Retina (tissue), 1 donor: ENCODE results near the gene OSER1.

Experiments used
- DNase-seq: peaks from one replicate; pipeline ENCODE4 v3.0.0-alpha.2; 2016

Gene OSER1

GRCh38 chr20:44223721-44224120 lies 13.2 kb upstream of the OSER1 start:
- DNase-seq = no peak

DNA sequence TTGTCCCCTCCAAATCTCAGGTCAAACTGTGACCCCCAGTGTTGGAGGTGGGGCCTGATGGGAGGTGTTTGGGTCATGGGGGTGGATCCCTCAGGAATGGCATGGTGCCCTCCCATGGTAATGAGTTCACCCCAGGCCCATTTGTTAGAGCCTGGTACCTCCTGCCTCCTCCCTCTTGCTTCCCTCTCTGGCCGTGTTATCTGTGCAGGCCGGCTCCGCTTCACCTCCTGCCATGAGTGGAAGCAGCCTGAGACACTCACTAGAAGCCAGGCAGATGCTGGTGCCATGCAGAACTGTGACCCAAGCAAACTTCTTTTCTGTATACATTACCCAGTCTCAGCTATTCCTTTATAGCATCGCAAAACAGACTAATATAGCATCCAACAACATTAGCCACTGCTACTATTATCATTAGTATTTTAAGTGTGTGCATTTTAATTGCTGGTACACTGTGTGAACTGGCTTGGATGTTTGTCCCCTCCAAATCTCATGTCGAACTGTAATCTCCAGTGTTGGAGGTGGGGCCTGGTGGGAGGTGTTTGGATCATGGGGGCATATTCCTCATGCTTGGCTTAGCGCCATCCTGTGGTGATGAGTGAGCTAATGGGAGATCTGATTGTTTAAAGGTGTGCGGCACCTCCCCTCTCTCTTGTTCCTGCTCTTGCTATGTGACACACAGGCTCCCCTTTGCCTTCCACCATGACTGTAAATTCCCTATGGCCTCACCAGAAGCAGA lies 12.2 kb upstream of the OSER1 start:
- DNase-seq = no peak

GRCh38 chr20:44222027-44222426 lies 11.5 kb upstream of the OSER1 start:
- no peak for DNase-seq

GRCh38 chr20:44221368-44221954 lies 10.9 kb upstream of the OSER1 start:
- DNase-seq = no peak

- no peak for DNase-seq
These were observed 9.2 kb upstream of the OSER1 start for GRCh38 chr20:44219791-44220190.

DNA sequence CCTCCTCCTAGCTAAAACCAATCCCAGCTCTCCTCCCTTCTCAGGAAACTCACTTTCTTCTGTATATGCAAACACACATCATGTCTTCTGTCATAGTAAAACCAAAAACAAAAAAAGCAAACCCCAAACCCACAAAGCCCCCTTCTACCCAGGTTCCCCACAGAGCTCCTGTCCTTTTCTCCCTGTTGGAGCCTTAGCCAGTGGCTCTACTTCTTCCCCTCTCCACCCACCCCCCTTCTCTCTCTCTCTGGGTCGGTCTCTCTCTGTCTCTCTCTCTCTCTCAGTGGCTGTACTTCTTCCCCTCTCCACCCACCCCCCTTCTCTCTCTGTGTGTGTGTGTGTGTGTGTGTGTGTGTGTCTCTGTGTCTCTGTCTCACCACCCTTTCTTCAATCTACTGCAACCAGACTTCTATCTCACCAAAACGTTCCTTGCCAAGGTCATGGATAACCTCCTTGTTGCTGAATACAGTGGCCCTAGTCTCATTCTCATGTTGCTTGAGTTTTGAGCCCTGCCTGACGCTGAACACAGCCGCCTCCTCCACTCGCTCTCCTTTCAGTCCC lies 8.7 kb upstream of the OSER1 start:
- DNase-seq = no peak

DNA sequence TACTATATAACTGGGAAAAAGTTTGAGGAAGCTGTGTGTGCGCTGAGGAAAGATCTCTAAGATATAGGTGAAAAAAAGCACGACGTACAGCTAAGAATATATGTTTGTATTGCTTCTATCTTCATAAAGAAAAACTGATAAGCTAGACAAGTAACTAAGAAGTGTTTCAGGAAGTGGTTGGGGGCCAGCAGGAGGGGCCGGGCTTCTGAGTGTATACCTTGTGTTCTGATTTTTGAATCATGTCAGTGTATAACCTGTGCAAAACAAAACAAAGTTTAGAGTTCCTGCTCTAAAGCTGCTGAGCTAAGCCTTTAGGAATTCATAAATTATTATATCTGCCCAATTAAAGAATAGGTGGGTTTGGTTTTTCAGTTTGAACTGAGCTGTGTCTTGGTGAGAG lies 7.9 kb upstream of the OSER1 start:
- DNase-seq = no peak

- peak; percentile 59 for DNase-seq
These were observed 6.9 kb upstream of the OSER1 start for GRCh38 chr20:44217342-44218092.

- peak; percentile 55 for DNase-seq
These were observed 4.6 kb upstream of the OSER1 start for GRCh38 chr20:44215125-44215524.

DNA sequence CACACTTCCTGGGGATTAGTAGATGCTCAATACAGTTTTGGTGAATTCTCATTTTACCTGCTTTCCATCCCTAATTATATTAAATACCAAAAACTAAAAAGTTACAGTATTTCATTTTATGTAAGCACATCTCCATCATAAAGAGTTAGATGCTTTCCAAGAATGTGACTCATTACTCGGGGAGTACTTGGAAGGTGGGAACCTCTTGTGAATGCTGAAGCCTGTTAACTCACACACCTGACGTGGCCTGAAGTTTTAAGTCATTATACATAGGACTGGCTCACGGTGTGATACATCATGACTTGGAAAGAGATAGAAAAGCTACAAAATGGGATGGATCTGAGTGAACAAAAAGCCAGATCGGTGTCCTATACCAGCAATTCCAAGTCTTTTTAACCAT lies 2.2 kb upstream of the OSER1 start:
- DNase-seq = no peak

GRCh38 chr20:44211177-44212039 lies 837 bp upstream of the OSER1 start:
- DNase-seq = peak; percentile 40

GRCh38 chr20:44209686-44210405 lies 725 bp downstream of the OSER1 start:
- no peak for DNase-seq

DNA sequence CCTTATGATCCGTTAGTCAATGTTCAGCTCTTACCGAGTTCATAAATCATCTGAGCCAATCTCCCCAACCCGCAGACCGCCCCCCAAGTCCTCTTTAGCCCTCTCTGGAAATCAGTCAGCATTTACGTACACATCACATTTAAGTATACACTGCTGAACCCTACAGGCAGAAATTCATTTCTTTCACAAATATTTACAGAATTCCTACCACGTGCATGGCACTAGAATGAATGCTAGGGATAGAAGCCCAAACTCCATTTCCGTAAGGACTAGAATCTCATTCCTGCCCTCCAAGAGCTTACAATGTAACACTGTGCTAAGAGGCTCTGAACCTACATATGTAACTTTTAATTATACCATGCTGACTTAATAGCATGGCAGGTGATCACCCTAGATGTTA lies 1.8 kb downstream of the OSER1 start:
- no peak for DNase-seq

GRCh38 chr20:44208165-44208564 lies 2.4 kb downstream of the OSER1 start:
- no peak for DNase-seq

GRCh38 chr20:44207126-44207723 lies 3.3 kb downstream of the OSER1 start:
- DNase-seq = no peak

DNA sequence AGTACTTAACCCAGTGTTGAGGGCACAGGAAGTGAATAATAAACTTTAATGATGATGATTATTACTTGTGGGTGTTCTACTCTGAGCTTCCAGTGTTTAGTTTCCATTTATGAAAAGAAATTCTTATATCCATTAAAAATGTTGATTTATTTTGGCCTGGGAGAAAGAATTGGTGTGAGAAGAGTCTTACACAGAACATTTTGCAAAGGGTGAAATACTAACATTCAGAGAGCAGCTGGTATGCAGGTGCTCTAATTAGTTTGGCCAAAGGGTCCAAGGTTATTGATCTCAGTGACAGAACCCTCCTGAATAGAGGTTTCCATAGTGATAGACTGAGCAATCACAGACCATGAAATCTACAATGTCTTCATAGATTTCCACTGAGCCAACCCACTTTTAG lies 4.4 kb downstream of the OSER1 start:
- no peak for DNase-seq

DNA sequence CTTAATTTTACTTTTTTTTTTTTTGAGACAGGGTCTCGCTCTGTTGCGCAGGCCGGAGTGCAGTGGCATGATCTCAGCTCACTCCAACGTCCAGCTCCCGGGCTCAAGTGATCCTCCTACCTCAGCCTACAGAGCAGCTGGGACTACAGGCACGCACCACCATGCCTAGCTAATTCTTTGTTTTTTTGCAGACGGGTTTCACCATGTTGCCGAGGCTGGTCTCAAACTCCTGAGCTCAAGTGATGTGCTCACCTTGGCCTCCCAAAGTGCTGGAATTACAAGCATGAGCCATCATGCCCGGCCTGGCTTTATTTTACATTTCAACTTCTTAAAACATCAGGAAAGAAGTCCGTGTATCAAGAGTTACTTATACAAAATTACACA lies 5.7 kb downstream of the OSER1 start:
- no peak for DNase-seq

- DNase-seq = no peak
These were observed 6.3 kb downstream of the OSER1 start for GRCh38 chr20:44204156-44204831.

GRCh38 chr20:44203161-44203560 lies 7.4 kb downstream of the OSER1 start:
- no peak for DNase-seq

- no peak for DNase-seq
These were observed 9.6 kb downstream of the OSER1 start for GRCh38 chr20:44200983-44201382.

DNA sequence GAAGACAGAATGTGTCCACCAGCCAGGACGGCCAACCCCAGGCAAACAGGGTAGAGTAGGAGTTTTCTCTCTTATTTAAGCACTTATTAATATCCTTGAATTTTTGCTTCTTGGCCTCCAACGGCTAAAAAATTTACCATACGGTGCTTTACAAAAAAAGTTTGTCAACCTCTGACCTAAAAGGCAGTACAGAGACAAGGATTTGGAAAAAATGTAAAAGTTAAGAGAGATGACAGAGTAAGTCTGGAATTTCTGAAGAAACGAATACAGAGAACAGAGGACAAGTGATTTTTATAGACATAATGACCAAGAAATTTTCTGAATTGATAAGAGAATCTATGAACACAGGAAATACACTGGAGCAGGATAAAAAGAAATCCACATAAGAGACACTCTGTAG lies 10.2 kb downstream of the OSER1 start:
- no peak for DNase-seq
